ENCODE data around the gene SDHC. TPM values are rescaled to one million over a fixed set of nuclear protein-coding genes. Genes with fewer than 3 reads are reported as not detected.

SDHC gene
- total and polyA plus RNA-seq, 2 of the 8 experiments (the other 6 are each of a cell fraction or from before 2014, with no cell fraction given) = 224 to 305 TPM

- TF ChIP-seq RFX5 (IDR thresholded peaks at IDR 0.05; ENCODE audit: borderline replicate concordance, low read depth, low read length) = no peak
- TF ChIP-seq CBX5 (IDR thresholded peaks at IDR 0.05; ENCODE audit: low read depth, low read length) = no peak
- TF ChIP-seq BRCA1 (IDR thresholded peaks at IDR 0.05; ENCODE audit: low read depth, low read length) = no peak
- no peak for TF ChIP-seq E2F6 (IDR thresholded peaks at IDR 0.05)
These were observed 77.4 kb downstream of the SDHC start (continued) for GRCh38 chr1:161391611-161392010.

Data from H1 (cell line).